Raji (cell line): Measurements from ENCODE around the gene SIL1.

Experiments
- POLR2A ChIP-seq: IDR thresholded peaks from 2 replicates; pipeline ENCODE4 v1.6.1; 2011; ENCODE audit warnings: low read depth, low read length, control low read depth; ENCODE audit not compliant: insufficient read depth

Gene SIL1

DNA sequence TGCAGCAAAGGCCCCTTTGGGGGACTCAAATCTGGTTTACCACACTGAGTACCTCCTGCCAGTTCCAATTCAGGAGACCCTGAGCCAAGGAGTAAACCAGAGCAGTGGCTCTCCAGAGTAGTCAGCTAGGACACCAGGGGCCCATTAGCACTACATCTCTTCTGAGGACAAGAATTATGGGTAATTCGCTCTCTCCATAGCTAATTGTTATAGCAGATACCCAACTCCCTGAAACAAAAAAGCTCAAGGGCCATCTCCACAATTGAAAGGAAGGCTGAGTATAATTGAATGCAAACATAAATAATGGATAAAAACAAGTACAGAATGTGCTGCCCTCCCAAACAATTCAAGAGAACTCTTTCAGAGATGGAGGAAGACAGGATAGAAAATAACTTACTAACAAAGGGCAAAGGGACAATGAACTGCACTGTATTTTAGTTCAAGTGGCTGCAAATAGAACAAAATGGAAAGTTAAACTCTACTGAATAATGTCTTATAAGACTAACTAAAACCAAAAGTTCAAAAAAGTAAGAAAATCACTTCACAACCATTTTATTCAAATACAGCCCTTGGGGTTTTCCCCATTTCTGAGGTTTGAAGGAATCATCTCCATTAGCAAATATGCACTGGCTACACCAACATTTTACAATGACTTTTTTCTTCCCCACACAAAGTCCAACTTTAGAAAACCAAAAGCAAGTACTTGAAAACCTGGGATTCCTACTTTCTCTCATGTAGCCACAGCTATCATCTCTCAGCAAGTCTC, 118.8 kb downstream of the SIL1 start:
- no peak for TF ChIP-seq POLR2A

DNA sequence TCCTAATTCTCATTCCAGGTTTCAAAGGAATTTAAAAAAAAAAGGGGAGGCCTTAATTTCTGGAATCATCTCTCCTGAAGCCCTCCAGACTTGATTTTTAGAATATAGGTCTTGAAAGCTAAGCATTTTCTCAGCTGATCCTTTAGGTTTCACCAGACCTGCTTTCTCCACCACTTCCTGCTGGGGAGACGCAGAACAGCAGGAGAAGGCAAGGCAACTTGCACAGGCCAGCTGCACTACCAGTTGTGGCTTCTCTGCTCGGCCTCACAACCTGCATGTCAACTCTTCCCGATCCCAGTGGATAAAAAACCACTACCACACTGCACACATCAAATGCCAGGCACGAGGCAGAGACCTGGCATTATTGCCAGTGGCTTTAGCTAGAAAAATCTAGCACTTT, 119.8 kb downstream of the SIL1 start:
- TF ChIP-seq POLR2A, result no peak

GRCh38 chr5:139077899-139078298, 120.3 kb downstream of the SIL1 start:
- no peak for TF ChIP-seq POLR2A

GRCh38 chr5:139076111-139076510, 122.1 kb downstream of the SIL1 start:
- TF ChIP-seq POLR2A, result no peak

GRCh38 chr5:139075066-139076050, 122.8 kb downstream of the SIL1 start:
- TF ChIP-seq POLR2A, result no peak

DNA sequence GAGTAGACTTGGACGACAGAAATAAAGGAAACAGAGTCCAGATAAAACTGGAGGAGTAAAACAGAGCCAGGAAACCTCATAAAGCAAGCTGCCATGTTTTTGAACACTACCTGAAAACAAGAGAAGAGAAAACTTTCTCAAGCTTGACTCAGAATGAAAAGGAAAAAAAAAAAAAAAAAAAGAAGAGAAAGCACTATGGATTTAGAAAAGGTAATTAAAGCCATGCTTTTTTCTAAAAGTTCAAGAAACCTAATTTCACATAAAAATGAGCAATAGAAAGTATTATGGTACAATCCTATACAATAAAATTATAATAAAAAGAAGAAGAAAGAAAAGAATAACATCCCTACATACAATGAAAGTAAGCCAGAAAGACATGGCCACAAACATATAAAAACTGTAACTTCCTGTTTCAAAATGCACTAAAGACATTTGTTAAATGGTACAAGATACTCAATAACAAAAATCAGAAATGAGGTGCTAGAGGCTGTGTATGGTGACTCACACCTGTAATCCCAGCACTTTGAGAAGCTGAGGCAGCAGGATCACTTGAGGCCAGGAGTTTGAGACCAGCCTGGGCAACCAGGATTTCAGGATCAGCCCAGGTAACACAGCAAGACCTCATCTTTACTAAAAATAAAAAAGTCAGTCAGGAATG, 129.5 kb downstream of the SIL1 start:
- no peak for TF ChIP-seq POLR2A

- TF ChIP-seq POLR2A, result no peak
Observed at GRCh38 chr5:139068060-139068459, 130.1 kb downstream of the SIL1 start.

DNA sequence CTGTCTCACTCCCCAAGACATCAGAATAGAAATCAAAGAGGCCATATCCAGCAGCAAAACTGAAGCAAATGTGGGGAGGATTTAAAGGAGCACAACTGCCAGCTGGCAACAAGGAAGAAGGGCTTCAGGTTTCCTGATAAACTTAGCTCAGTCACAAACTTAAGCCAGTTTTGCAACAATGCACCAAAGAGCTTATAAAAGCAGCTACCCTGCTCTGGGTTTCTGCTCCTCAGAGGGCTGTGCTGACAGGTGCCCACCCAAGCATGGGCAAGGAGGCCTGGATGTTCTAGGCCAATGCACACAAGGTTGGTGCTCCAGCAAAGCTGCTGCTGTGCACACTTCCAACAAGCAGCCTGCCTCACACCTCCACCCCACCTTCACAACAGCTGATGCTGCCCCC, 132.9 kb downstream of the SIL1 start:
- no peak for TF ChIP-seq POLR2A

DNA sequence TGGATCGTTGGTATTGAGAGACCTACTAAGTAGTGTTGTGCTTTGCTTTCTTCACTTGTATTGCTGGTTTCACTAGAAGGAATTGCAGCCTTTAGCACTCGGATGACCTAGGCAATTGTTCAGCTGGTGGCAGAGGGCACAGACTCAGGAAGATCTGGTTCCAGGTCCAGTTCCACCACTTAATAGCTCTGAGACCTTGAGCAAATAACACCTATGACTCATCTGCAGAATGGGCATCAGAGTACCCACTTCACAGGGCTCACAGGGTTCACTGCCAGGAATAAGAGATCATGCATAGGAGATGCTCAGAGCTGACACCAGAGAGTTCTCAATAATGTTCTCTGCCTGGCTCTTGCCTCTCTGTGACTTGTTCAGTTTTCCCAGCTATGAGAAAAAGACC, 133.6 kb downstream of the SIL1 start:
- TF ChIP-seq POLR2A, result no peak

DNA sequence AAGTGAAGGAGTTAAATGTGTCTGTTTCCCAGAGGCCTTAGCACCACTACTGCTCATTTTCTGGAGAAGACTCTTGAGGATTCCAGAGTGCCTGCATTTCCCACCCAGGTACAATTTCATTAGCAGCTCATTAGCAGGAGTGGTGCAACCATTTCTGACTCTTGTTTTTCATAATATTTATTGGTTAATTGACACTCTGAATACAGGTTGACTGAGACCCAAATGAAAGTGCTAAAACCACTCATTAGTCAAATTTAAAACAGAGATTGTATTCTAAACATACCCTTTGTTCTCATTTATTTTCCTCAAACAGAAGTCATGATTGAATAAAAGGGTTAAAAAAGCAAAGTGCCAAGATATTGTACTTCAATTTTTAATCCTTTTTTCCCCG, 134.5 kb downstream of the SIL1 start:
- no peak for TF ChIP-seq POLR2A

DNA sequence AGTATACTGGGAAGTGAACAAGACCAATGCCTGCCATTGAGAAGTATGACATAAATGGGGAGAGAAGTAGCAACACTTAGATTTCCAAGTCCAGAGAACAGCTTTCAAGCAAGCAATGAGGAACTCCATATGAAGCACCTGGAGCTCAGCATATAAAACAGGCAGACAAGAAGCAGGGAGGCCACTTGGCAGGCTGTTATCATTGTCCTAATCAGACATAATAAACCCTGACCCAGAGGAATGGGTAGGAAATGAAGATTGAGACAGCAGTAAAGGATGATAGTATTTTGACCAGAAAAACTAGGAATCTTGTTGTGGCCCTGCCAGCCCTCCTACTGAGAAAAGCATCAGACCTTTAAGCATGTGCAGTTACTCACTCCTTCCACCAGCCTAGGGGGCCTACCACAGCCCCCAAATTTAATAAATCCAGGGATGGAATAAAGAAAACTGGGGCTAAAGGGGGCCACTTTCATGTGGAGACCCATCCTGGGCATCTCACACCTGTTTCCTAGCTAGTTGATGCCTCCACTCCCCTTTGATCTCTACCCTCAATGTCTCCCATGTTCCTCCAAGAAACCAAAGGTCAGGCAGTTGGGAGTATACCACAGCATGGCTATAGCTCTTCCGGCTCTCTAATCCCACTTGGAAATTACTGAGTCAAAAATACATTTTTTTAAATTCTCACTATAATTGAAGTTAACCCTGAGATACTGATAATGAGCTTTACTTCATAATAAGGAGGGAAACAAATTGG, 135.1 kb downstream of the SIL1 start:
- TF ChIP-seq POLR2A, result no peak

DNA sequence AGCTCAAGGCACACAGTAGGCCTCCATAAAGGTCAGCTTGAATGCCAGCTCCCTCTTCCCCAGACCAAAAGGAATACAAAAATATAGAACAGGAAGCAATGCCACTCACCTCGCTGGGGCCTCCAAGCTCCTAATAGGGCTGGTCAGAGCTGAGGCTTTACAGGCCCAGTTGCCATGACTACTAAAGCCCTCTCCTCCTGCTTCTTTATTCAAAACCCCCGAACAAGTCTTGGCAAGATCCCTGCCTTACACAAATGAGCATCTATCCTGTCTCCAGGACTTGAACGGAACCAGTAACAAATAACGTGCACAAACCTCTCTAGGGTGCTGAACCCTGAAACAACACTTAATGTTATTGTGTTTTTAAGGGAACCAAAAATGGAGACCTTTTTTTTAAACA, 136.3 kb downstream of the SIL1 start:
- TF ChIP-seq POLR2A, result no peak

DNA sequence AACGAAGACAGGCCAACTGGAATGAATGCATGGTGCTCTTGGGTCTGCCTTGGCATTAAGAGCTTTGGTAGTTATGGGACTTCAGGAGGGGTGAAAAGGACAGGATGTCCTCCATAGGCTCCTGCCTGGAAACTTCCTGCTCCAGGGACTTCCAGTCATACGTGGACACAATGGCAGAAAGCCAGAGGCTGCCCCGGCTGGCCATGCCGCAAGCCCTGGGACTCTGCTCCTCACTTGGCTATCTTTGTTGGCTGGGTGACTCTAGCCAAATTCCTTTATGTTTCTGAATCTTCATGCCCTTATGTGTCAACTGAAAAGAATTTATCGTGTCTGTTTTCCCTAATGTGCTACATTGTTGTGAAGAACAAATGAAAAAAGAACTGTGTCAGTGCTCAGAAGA, 136.9 kb downstream of the SIL1 start:
- no peak for TF ChIP-seq POLR2A

- TF ChIP-seq POLR2A, result no peak
Observed at GRCh38 chr5:139058121-139058520, 140.0 kb downstream of the SIL1 start.

DNA sequence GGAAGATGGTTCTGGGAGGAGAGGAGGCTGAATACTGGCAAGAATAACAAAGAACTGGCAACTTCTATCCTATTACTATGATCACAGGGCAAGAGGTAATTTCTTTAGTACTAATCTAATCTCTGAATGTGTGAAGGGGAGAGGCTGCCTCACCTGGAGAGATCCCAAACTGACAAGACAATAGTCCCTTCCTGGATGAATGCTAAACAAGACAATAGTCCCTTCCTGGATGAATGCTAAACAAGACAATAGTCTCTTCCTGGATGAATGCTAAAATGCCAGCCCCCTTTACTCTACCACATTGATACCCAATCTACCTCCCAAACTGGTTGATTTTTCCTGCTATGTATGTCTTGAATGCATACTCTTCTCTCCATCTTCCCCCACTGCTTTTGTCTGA, 145.2 kb downstream of the SIL1 start:
- no peak for TF ChIP-seq POLR2A

DNA sequence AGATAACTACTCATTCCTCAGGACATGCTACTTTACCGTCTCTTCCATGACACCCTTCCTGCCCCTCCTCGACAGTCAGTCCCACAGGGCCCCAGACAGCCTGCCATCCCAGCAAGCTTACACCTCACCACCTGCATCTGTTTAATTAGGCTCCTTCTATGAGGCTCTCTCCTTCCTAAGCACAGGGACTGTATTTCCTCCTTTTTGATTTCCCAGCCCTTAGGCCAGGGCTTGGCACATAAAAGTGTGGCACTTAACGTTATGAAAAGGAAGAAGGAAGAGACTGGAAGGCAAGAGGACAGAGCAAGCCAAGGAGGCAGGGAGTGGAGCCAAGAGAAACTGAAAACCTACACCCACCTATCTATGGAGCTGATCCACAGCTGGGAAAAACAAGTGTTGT, 146.8 kb downstream of the SIL1 start:
- no peak for TF ChIP-seq POLR2A

- no peak for TF ChIP-seq POLR2A
Observed at GRCh38 chr5:139050432-139050831, 147.7 kb downstream of the SIL1 start.
